ENCODE measurements around the gene BTNL9.
"Not testable (repeated sequence)": the region's sequence is repeated elsewhere in the genome, so short reads cannot be mapped to it uniquely, and the experiment has no call there.

- not testable (repeated sequence) for TF ChIP-seq CTCF (IDR thresholded peaks at IDR 0.05; ENCODE audit: poor library complexity, severe bottlenecking); TAF1 (IDR thresholded peaks at IDR 0.05; ENCODE audit: low read depth); POLR2AphosphoS5 (IDR thresholded peaks at IDR 0.05); EP300 (conservative IDR thresholded peaks at IDR 0.05; ENCODE audit: poor library complexity, severe bottlenecking)
- TF ChIP-seq, protein P1, sequence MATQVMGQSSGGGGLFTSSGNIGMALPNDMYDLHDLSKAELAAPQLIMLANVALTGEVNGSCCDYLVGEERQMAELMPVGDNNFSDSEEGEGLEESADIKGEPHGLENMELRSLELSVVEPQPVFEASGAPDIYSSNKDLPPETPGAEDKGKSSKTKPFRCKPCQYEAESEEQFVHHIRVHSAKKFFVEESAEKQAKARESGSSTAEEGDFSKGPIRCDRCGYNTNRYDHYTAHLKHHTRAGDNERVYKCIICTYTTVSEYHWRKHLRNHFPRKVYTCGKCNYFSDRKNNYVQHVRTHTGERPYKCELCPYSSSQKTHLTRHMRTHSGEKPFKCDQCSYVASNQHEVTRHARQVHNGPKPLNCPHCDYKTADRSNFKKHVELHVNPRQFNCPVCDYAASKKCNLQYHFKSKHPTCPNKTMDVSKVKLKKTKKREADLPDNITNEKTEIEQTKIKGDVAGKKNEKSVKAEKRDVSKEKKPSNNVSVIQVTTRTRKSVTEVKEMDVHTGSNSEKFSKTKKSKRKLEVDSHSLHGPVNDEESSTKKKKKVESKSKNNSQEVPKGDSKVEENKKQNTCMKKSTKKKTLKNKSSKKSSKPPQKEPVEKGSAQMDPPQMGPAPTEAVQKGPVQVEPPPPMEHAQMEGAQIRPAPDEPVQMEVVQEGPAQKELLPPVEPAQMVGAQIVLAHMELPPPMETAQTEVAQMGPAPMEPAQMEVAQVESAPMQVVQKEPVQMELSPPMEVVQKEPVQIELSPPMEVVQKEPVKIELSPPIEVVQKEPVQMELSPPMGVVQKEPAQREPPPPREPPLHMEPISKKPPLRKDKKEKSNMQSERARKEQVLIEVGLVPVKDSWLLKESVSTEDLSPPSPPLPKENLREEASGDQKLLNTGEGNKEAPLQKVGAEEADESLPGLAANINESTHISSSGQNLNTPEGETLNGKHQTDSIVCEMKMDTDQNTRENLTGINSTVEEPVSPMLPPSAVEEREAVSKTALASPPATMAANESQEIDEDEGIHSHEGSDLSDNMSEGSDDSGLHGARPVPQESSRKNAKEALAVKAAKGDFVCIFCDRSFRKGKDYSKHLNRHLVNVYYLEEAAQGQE (IDR thresholded peaks at IDR 0.05; ENCODE audit: borderline replicate concordance), result not testable (repeated sequence)
These were observed 5.8 kb downstream of the BTNL9 start for GRCh38 chr5:181045857-181046256.

Measured in neural cell (in vitro differentiated cells).